CD4-positive, alpha-beta T cell treated with Interleukin-17A for 1 hour (primary cell): ENCODE measurements around the gene ARL16.

Experiments used
- DNase-seq: peaks from one replicate; pipeline ENCODE4 v3.0.0-alpha.2; 2020

Gene ARL16, protein sequence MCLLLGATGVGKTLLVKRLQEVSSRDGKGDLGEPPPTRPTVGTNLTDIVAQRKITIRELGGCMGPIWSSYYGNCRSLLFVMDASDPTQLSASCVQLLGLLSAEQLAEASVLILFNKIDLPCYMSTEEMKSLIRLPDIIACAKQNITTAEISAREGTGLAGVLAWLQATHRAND

DNA sequence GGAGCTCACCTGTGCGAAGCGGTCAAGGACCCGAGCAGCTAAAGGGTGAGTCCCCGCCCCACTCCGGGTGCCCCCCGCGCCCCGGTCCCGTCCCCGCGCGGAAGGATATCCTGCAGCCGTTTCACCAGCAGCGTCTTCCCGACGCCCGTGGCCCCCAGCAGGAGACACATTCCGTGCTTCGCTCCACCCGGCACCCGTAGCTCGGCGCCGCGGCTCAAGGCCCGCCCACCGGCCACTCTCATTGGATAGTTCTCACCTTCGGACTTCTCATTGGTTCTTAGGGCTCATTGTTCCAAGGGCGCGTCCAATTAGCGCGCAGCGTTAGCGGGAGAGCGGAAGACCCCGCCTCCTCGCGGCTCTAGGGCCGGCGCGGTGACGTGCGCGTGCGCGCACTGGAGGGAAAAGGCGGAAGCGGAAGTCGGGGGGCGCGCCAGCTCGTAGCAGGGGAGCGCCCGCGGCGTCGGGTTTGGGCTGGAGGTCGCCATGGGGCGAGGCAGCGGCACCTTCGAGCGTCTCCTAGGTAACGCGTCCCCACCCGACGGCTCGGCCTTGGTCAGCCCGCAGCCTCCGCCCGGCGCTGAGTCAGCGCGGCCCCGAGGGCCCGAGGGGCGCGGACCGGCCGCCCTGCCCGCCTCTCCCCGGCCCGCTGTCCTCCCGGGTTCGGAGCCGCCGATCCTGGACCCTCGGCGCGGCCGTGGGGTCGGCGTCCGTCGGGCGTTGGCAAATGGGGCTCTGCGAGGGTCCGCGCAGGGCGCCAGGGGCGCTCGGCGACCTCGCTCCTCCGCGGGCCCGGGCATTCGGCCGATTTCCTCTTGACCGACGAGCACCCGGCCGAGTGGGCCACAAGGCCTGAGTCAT is at the start of gene ARL16, which contains the start of gene HGS:
ARL16 (minus strand) TSS at position 214 of the 858 bp plus-strand sequence; CDS start at position 170, 44 bp downstream.
HGS (plus strand) TSS at position 428 of the 858 bp plus-strand sequence; CDS start at position 484, 56 bp downstream.
- peak; percentile 99 for DNase-seq

DNA sequence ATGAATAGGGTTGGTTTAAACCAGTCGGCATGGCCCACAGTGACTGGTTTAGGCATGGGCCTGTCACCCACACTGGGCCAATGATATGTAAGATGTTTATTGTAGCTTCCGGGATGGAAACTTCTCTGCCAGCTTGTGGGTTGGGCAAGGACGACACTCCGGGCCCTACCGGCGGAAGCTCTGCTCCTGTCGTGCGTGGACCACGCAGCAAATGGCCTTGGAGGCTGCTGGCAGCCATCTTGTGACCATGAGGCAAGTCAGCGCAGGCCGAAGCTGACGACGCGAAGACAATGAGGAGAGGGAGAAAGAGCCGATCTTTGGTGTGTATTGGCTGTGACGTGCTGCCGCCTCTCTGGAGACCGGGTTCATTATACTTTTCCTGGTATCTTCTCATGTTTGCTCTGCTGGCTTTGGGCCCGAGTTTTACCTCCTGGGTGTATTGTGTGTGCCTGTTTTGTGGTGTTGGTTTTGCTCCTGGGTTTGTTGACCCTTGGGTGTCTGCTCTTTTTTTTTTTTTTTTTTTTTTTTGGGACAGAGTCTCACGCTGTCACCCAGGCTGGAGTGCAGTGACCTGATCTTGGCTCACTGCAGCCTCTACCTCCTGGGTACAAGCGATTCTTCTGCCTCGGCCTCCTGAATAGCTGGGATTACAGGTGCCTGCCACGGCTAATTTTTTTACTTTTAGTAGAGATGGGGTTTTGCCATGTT is 43.9 kb upstream of the ARL16 start:
- DNase-seq = no peak

DNA sequence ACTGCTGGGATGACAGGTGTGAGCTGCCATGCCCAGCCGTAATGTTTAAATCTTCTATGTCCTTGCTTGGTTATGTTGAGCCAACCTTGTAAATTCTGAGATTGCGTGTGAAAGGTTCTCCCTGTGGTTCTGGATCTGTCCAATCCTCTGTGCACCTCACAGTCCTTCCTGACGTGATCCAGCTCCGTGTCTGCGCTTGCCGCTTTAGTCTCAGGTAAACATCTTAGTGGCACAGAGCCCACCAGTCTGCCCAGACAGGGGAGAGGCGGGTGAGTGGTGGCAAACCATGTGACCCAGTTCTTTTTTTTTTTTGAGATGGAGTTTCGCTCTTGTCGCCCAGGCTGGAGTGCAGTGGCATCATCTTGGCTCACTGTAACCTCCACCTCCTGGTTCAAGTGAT is 42.4 kb upstream of the ARL16 start:
- DNase-seq = no peak

DNA sequence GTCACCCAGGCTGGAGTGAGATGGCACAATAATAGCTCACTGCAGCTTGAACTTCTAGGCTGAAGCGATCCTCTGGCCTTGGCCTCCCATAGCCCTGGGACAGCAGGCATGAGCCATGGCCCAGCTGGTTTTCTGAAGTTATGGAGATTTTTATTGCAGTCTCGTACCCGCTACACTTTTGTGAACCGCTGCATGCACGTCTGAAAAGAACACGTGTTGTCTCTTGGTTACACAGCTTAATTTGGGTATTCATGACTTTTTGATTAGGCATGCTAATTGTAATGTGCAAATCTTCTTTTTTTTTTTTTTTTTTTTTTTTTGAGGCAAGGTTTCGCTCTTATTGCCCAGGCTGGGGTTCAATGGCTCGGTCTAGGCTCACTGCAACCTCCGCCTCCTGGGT is 41.8 kb upstream of the ARL16 start:
- DNase-seq = no peak

DNA sequence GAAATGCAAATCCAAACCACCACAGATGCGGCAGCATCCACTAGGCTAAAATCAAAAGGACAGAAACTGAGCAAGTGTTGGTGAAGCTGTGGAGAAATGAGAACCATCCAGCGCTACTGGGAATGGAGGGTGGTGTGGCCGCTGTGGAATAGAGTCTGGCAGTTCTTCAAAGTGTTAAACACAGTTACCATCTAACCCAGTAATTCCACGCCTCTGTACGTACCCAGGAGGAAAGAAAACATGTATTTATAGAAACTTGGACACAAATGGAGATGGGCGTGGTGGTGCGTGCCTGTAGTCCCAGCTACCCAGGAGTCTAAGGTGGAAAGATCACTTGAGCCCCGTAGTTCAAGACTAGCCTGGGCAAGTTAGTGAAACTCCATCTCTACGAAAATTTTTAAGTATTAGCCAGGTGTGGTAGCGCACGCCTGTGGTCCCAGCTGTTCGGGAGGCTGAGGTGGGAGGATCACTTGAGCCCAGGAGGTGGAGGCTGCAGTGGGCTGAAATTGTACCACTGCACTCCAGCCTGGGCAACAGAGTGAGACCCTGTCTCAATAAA is 40.1 kb upstream of the ARL16 start:
- no peak for DNase-seq

DNA sequence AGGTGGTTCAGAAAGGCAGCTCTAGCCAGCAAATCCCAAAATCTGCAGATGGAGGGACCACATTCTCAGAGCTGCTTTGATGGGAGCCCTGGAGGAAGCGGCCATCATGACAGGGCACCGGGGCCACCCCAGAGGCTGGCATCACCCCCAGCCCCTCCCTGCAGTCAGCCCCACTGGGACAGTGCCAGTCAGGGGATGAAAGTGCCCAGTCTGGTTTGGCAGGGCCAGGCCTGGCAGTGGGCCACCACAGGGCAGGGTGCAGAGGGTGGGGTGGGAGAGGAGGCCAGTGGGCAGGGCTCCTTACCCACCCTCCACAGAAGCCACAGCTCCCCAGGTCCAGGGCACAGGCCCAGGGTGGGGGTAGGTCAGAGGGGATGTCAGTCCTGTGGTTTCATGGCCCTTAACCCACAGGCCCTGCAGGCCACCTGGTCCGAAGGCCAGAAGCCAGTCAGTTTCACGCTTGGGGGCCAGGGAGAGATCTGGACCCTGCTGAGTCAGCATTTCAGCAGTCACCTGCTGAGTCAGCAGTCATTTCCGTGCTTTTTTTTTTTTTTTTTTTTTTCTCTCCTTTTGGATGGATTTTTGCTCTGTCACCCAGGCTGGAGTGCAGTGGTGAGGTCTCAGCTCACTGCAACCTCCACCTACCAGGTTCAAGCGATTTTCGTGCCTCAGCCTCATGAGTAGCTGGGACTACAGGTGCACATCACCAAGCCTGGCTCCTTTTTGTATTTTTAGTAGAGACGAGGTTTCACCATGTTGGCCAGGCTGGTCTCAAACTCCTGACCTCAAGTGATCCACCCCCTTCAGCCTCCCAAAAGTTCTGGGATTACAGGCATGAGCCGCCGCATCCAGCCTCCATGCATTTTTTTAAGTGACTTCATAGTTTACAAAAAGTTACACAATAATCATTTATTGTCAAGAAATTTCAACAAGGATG is 38.9 kb upstream of the ARL16 start:
- no peak for DNase-seq

DNA sequence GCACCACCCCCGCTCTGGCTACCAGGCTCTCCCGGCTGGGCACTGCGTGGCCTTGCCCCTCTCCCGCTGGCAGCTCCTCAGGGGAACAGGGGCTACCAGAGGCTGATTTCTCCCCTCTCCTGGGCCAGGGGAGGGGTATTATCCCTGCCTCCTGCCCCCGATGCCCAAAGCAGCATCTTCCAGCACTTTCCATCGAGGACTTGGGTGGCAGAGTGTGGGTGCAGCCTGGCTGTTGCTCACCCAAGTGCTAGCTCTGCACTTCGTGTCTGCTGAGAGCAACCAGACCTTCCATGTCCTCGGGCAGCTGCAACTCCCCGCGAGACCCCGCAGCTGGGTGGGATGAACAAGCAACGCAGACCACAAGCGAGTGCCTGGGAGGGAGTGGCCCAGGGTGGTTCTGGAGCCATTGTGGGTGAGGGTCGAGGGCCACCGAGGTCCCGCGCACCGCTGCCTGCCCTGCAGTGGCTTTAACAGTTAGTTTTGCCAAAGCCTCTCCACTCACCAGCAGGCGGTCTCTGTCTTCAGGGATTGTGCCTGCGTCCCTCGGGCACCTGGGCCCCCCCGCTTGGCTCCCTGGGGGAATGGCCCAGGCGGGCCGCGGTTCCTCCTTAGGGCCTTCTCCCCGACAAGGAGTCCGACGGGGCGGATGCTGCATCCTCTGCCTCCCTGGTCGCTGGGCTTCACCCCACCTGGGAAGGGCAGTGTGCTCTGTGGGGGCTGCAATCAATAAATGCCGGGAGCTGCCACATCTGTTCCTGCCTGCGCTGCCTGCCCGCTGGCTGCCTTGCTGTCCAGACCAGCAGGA is 36.9 kb upstream of the ARL16 start:
- DNase-seq = no peak

DNA sequence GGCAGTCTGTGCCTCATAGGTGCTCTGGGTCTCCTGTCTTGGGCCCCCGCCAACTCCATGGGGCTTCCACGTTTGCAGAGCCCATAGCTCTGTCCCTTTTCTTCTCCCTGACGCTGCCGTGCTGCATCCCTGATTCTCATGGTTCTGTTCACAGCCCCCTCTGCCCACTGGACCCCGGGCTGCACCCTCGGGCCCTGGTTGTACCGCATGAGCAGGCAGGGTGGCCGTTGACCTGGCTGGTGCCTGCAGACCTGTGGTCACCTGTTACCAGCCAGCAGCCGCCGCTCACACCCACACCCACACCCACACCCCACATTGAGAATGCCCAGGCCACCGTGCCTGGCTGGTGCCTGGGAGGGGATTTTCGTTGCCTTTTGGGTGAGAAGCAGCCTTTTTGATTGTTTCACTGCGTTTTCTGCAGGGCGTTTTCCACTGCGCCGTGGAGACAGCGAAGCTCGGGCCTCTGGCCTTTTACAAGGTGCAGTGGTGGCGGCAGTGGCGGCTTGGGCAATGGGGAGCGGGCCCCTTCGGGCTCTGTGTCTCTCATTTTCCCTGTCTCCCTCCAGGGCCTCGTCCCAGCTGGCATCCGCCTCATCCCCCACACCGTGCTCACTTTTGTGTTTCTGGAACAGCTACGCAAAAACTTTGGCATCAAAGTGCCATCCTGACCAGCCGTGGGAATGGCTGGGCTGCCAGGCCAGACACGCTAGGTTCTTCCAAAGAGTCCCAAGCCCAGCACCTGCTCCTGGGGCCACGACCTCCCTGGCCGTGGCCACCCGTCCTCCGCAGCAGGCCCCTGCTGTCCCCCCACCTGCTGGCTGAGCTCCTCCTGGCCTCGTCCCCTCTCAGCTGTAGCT is 36.0 kb upstream of the ARL16 start:
- no peak for DNase-seq

DNA sequence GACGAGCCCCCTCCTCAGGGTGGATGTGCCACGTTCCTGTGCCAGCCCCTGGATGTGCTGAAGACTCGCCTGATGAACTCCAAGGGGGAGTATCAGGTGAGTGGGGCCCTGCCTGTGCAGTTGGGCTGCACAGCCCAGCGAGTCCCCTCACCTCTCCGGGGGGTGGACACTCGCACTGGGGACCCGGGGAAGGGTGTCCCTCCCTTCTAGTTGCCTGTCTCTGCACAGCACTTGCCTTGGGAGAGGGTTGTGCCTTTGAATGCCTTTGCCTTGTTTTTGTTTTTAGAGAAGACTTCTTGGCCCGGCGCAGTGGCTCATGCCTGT is 34.1 kb upstream of the ARL16 start:
- DNase-seq = no peak

DNA sequence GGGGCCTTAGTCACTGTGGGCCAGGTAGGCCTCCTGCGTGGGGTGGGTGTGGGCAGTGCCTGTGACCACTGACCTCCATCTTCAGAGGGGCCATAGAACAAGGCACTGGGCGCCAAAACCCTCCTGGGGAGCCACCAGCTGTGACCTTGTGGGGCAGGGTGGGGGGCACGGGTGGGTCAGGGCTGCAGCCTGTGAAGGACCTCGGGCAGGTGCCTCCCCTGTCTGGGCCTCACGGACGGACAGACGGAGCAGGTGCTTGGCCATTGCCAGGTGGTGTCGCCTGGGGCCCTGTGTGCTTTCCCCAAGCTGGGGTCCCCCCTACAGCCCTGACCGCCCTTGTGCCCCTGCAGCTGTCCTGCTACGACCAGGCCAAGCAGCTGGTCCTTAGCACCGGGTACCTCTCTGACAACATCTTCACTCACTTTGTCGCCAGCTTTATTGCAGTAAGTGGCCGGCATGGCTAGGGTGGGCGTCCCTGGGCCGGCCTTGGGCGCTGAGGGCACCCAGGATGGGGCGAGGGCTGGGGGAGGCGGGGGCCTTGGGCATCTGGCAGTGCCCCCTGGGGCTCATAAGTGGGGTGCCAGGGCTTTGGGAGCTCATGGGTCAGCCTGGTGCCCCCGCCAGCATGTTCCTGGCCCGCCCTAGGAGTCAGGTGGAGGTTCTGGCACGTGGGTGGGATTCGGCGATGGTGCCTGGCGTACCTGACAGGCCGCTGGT is 33.6 kb upstream of the ARL16 start:
- no peak for DNase-seq

DNA sequence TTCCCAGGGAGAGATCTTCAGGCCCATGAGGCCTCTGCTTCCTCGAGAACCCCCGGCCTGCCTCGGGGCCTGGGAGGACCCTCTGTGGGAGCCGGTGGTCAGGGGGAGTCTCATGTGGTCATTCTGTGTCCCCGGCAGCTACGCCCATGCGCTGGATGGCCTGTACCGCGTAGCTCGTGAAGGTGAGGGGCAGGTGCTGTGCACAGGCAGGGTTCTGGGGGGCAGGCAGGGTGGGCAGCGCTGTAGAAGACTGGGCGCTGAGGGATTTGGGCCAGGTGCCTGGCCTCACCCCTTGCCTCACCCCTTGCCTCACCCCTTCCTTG is 33.0 kb upstream of the ARL16 start:
- no peak for DNase-seq

DNA sequence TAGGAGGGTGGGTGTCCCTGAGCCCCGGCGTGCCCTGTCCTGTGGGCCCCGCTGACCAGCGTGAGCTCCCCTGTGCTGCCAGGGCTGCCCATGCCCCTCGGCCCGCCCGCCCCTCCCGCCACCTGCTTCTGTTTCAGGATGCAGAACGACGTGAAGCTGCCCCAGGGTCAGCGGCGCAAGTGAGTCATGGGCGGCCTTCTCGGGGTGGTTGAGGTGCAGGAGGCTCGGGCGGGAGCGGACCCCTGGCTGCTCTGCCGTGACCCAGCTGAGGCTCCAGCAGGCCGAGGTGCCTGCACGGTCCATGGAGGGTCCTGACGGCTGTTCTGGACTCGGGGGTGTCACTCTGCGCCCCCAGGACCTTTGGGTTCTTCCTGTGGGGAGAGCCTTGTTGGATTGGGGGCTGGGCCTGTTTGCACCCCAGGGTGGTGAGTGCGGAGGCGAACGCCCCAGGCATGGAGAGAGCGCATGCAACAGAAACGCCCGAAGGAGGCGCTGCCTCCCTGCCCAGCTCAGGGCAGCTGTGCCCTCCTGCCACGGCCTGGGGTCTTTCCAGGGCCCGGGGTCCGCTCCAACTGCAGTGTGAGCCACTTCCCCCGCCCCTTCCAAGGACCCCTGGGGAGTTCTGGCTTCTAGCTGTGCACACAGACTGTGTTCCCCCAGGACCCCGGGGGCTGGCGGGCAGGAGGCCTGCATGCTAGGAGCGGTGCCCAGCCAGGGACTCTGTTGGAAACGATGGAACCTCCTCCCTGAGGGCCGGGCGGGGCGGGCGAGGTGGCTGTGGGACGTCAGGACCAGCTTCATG is 32.5 kb upstream of the ARL16 start:
- DNase-seq = no peak

DNA sequence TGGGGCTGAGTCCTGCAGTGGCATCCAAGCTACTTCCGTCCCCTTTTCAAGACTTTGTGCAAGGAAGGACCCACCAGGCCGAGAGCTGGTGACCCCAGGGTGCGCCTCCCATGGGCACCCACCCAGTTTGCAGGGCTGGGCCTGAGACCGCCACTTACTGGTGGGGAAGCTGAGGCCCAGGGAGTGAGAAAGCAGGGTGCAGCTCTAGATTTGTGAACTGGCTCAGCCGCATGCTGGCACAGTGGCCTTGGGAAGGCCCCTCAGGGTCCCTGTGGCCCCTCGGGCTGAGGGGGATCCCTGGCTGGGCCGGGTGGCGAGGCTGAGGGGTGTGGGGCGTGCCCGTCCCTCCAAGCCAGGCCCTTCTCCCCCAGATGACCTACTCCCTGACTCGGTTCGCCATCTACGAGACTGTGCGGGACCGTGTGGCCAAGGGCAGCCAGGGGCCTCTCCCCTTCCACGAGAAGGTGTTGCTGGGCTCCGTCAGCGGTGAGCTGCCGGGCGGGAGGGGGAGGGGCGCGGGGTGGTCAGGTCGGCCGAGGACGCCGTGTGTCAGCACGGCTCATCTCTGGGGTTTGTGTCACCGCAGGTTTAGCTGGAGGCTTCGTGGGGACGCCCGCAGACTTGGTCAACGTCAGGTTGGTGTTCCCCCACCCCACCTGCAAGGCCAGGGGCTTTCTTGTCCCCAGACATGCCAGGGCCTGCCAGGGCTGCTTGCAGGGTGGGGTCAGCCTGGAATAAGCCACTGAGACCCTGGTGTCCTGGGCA is 31.7 kb upstream of the ARL16 start:
- DNase-seq = no peak

DNA sequence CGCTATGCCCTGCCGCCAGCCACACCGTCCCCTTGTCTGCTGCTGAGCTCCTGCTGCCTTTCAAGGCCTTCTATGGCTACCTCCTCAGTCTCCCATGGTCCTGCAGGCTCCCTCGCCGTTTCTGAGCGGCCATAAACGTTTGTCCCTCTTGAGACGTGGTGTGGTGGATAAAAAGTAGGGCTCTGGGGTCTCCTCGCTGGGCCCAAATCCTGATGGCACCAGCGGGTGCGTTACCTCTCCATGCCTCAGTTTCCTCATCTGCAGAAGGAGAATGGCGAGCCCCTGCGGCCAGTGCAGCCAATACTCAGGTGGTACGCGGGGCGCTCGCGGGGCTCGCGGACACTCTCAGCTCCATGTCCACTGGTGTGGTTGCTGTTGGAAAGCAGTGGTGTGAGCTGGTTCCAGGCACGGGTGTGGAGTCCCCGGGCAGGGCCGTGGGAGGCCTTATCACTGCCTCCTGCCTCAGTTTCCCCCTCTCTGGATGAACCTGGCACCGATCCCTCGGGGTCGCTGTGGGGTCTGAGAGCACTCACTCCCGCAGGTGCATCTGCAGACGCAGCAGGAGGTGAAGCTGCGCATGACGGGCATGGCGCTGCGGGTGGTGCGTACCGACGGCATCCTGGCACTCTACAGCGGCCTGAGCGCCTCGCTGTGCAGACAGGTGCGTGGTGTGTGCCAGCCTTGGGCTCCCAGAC is 31.0 kb upstream of the ARL16 start:
- no peak for DNase-seq

DNA sequence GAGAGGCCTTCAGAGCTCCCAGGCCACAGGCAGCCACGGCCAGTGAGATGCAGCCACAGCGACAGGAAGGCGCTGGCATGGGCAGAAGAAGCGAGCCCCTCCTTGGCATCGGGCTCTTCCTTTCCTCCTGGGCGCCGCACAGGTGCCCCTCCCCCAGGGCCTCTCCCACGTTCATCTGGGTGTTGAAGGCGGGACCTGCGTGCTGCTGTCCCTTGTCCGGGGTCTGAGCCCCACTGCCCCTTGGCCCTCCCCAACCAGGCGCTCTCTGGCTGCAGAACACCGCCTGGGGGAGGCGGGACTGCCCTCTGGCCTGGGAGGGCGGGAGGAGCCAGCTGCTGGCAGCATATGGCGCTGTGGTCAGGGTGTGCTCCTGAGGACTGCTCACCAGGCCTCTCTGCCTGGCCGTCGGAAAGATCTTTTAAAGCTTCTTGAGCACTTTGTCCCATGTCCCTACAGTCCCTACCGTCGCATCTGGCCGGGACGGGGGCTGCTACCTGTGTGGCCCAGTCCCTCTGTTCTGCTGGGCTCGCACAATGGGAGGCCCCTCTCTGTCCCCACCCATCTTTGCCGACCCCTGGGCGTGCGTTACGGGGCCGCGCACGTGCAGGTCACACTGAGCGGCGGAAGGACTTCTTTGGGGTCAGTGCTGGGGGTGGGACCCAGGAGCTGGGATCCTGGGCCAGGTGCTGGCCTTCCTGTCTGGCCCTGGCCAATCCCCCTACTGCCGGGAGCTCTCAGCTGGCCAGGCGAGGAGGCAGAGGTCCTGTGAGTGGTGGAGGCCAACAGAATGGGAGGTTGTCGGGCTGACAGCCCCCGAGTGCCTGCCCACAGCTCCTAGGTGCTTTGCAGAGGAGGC is 30.2 kb upstream of the ARL16 start:
- no peak for DNase-seq

DNA sequence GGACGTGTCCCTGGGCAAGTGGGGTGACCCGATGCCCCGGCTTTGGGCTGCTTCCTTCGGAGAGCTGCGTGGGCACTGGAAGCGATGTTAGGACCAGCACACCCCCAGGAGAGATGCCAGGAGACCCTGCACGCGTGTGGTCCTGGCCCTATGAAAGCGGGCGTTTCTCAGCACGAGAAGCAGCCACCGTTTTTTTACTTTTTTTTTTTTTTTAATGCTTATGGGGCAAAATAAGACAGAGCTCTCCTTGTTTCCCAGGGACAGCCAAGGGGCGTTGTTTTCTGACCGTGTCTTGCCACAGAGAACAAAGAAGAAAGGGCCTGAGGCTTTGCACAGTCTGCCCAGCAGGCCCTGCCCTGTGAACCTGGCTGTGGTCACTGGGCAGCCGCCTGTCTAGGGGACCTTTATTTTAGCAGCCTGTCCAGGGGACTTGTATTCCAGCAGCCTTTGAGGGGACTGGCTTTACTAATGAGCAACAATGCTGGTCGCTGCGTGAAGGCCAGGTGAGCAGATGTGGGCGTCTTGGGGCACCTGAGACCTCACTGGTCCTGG is 29.5 kb upstream of the ARL16 start:
- no peak for DNase-seq
